Vagina (tissue), 2 donors: Measurements from ENCODE around the gene HMCN1. TPM values are rescaled to one million over a fixed set of nuclear protein-coding genes. Genes with fewer than 3 reads are reported as not detected.

Experiments used
- DNase-seq, 2 donors: peaks; one replicate each; pipeline ENCODE4 v3.0.0-alpha.2; 2017; ENCODE audit errors: extremely low spot score in 2 of 2
- H3K27ac ChIP-seq: fragments of 200-600 bp; sonication (generic); one replicate; pipeline ENCODE4 v1.5.1; 2019
- H3K27me3 ChIP-seq: fragments of 200-600 bp; sonication (generic); one replicate; pipeline ENCODE4 v1.5.1; 2019
- H3K36me3 ChIP-seq, 2 donors: fragments of 200-600 bp; sonication (generic); one replicate each; pipeline ENCODE4 v1.5.1; 2017 to 2019
- H3K4me1 ChIP-seq: fragments of 200-600 bp; sonication (generic); one replicate; pipeline ENCODE4 v1.5.1; 2019
- H3K4me3 ChIP-seq, 2 donors: fragments of 200-600 bp; sonication (generic); 1 replicate in 1 of 2; 2 replicates in 1 of 2; pipeline ENCODE4 v1.5.1; 2016 to 2019
- H3K9me3 ChIP-seq: fragments of 200-600 bp; sonication (generic); one replicate; pipeline ENCODE4 v1.5.1; 2019
- POLR2A ChIP-seq, 2 donors: fragments of 450-650 bp; IDR thresholded peaks; one replicate each; pipeline ENCODE4 v1.6.1; 2017; ENCODE audit warnings: antibody characterized with exemption in 2 of 2, mild to moderate bottlenecking in 2 of 2, moderate library complexity in 2 of 2
- POLR2AphosphoS5 ChIP-seq, 2 donors: sonication (generic); formaldehyde crosslinking; IDR thresholded peaks; one replicate each; pipeline ENCODE4 v1.9.0; 2017; ENCODE audit warnings: antibody characterized with exemption in 2 of 2, mild to moderate bottlenecking in 2 of 2, low read depth in 1 of 2; ENCODE audit not compliant: insufficient read depth in 1 of 2
- intact Hi-C: fragments of 100-400 bp; cut with DNase I; formaldehyde crosslinking; loops from one replicate; pipeline ENCODE4 v1.15.1; 2023
- total RNA-seq: library from RNA; depleted of rRNA; stranded (reverse); fragments of >200 nt; gene quantifications from one replicate; pipeline ENCODE4 v1.2.3, GENCODE V29; 2016
- TF ChIP-seq, protein P1 (sequence below), 3 experiments: fragments of 450-650 bp in 2 of 3; fragments of 200-600 bp in 1 of 3; sonication (generic) in 1 of 3; IDR thresholded peaks; one replicate each; pipeline ENCODE4 v1.5.1; 2017 to 2019; ENCODE audit warnings: antibody characterized with exemption in 3 of 3, mild to moderate bottlenecking in 2 of 3, moderate library complexity in 2 of 3

Gene HMCN1
- total RNA-seq, 1 donor from 2014 or later = 10.6 TPM

DNA sequence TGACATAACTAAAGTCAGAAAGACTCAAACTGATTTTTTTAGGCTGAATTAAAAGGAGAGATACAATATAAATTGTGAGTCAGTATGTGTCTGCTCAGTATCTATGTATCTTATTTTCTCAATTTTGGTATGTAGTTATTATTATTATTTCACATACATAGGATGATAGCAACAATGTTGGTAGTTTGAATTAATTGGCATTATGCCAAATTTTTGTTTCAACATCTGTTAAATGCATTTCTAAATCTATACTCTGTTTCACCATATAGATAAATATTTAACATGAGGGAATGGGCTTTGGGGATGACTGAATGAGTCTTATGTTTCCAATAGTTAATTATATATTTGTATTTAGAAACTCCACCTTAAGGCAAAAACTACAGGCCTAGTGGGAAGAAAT lies 12.6 kb upstream of the HMCN1 start:
- no peaks in the 10 kb centered on the region for H3K9me3 ChIP-seq
- intact Hi-C loops = no loop called here
- no peaks in the 10 kb centered on the region for H3K4me1 ChIP-seq
- H3K4me3 ChIP-seq = no peak overlapping the region
- DNase-seq = no peak
- no peaks in the 10 kb centered on the region for H3K36me3 ChIP-seq
- no peak overlapping the region for H3K27ac ChIP-seq
- H3K27me3 ChIP-seq = no peaks in the 10 kb centered on the region
- TF ChIP-seq POLR2A (IDR thresholded peaks at IDR 0.05) = no peak
- no peak for TF ChIP-seq POLR2AphosphoS5 (IDR thresholded peaks at IDR 0.05; ENCODE audit: insufficient read depth in 1 of 2, low read depth in 1 of 2)
- TF ChIP-seq, protein P1, sequence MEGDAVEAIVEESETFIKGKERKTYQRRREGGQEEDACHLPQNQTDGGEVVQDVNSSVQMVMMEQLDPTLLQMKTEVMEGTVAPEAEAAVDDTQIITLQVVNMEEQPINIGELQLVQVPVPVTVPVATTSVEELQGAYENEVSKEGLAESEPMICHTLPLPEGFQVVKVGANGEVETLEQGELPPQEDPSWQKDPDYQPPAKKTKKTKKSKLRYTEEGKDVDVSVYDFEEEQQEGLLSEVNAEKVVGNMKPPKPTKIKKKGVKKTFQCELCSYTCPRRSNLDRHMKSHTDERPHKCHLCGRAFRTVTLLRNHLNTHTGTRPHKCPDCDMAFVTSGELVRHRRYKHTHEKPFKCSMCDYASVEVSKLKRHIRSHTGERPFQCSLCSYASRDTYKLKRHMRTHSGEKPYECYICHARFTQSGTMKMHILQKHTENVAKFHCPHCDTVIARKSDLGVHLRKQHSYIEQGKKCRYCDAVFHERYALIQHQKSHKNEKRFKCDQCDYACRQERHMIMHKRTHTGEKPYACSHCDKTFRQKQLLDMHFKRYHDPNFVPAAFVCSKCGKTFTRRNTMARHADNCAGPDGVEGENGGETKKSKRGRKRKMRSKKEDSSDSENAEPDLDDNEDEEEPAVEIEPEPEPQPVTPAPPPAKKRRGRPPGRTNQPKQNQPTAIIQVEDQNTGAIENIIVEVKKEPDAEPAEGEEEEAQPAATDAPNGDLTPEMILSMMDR (IDR thresholded peaks at IDR 0.05) = no peak

DNA sequence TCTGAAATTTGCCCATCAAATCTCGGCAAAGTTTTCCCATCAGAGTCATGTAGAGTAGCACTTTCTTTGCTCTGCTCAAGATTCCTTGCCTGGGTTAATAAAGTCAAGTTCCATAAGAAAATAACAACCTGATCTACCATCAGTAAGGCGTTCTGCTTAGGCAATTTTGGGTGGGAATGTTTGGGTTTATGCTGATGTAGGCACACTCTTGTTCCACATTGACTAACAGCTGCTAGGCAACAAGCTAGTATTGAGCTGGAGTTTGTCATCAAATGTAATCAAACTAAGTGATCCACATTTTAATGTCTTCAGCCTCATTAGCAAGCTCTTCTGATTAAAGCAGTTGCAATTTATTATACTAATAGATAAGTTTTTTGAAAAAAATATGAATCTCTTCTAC lies 12.1 kb upstream of the HMCN1 start:
- Histone ChIP-seq H3K9me3 (no peaks in the 10 kb centered on the region), H3K27ac (no peak overlapping the region), H3K27me3 (no peaks in the 10 kb centered on the region), H3K4me3 (no peak overlapping the region), H3K4me1 (no peaks in the 10 kb centered on the region), H3K36me3 (no peaks in the 10 kb centered on the region)
- TF ChIP-seq, protein P1 (IDR thresholded peaks at IDR 0.05) = no peak
- TF ChIP-seq POLR2A (IDR thresholded peaks at IDR 0.05) (no peak), POLR2AphosphoS5 (IDR thresholded peaks at IDR 0.05; ENCODE audit: insufficient read depth in 1 of 2, low read depth in 1 of 2) (no peak)
- no peak for DNase-seq
- intact Hi-C loops = no loop called here

DNA sequence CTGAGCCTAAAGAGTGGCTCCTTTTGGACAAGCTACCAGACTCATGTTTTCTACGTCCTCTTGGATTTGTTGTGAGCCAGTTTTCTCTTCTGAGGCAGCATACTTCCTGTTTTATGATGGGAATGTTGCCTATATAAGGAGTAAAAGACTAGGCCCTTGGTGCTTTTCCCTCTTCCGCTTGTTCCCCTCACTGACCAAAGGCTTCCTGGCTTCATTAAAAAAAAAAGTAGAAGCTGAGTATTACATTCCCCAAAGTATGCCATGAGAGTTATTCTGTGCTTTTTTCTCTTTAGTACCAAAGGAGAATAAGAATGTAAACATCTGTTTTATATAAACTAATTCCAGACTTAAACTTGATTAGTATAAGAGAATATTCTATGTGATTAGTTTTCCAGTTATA lies 6.5 kb upstream of the HMCN1 start:
- H3K9me3 ChIP-seq = no peaks in the 10 kb centered on the region
- no peak for DNase-seq
- TF ChIP-seq POLR2AphosphoS5 (IDR thresholded peaks at IDR 0.05; ENCODE audit: insufficient read depth in 1 of 2, low read depth in 1 of 2) = no peak
- no peak for TF ChIP-seq POLR2A (IDR thresholded peaks at IDR 0.05)
- no peaks in the 10 kb centered on the region for H3K36me3 ChIP-seq
- H3K27ac ChIP-seq = no peak overlapping the region
- intact Hi-C loops = no loop called here
- no peaks in the 10 kb centered on the region for H3K27me3 ChIP-seq
- H3K4me3 ChIP-seq = no peak overlapping the region
- no peaks in the 10 kb centered on the region for H3K4me1 ChIP-seq

DNA sequence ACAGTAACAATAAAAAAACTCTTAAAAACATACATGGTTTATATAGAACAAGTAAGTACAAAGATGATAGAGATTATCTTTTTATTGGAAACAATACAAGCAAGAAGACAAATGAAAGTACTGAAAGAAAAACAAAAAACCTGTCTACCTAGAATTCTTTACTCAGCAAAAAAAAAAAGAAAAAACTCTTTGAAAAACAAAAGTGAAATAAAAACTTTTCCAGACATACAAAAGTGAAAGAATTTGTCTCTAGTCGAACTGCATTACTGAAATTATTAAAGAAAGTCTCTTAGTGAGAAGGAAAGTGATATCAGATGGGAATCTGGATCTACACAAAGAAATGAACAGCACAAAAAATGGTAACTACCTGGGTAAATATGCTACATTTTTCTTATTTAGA lies 2.7 kb upstream of the HMCN1 start:
- Histone ChIP-seq H3K4me3 (no peak overlapping the region), H3K27ac (no peak overlapping the region), H3K27me3 (no peaks in the 10 kb centered on the region), H3K4me1 (no peaks in the 10 kb centered on the region), H3K36me3 (no peaks in the 10 kb centered on the region), H3K9me3 (no peaks in the 10 kb centered on the region)
- no peak for DNase-seq
- TF ChIP-seq POLR2A (IDR thresholded peaks at IDR 0.05) (no peak), POLR2AphosphoS5 (IDR thresholded peaks at IDR 0.05; ENCODE audit: insufficient read depth in 1 of 2, low read depth in 1 of 2) (no peak)
- TF ChIP-seq, protein P1 (IDR thresholded peaks at IDR 0.05) = no peak
- intact Hi-C loops = no loop called here

DNA sequence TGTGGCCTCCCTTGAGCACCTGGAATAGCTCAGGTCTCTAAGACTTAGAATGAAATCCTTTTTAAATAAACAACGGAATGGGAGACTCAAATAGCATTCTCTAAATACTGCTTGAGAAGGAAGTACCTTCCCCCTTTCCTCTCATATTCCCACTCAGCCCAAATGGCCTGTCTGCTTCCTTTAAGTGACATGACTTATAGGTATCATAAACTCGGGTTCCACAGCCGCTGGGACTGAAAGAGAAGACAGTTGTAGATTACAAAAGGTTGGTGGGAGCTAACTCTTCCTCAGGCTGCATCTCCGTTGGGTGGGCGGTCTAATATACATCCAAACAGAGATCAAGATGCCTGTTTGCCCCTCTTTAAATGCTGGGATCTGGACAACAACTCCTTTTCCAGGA lies 1.2 kb upstream of the HMCN1 start:
- Histone ChIP-seq H3K4me3 (no peak overlapping the region), H3K4me1 (no peaks in the 10 kb centered on the region), H3K27me3 (no peaks in the 10 kb centered on the region), H3K36me3 (no peaks in the 10 kb centered on the region), H3K9me3 (no peaks in the 10 kb centered on the region), H3K27ac (no peak overlapping the region)
- TF ChIP-seq, protein P1 (IDR thresholded peaks at IDR 0.05) = no peak
- TF ChIP-seq POLR2AphosphoS5 (IDR thresholded peaks at IDR 0.05; ENCODE audit: insufficient read depth in 1 of 2, low read depth in 1 of 2) (no peak), POLR2A (IDR thresholded peaks at IDR 0.05) (no peak)
- intact Hi-C loops = no loop called here
- DNase-seq = no peak
